ENCODE measurements around the gene ZNF530.

ZNF530 gene

GRCh38 chr19:57599761-57600383, at the start of gene ZNF530:
Gene ZNF530, plus strand, starts transcription at chr19:57599885. Its CDS starts 4,461 bp downstream, at chr19:57604346.
- DNase-seq, result peak; percentile 93

GRCh38 chr19:57552432-57552831, 47.3 kb upstream of the ZNF530 start:
- no peak for DNase-seq

GRCh38 chr19:57557659-57558058, 42.0 kb upstream of the ZNF530 start:
- no peak for DNase-seq

- DNase-seq, result peak; percentile 31
Measured at GRCh38 chr19:57558525-57558924, 41.2 kb upstream of the ZNF530 start.

DNA sequence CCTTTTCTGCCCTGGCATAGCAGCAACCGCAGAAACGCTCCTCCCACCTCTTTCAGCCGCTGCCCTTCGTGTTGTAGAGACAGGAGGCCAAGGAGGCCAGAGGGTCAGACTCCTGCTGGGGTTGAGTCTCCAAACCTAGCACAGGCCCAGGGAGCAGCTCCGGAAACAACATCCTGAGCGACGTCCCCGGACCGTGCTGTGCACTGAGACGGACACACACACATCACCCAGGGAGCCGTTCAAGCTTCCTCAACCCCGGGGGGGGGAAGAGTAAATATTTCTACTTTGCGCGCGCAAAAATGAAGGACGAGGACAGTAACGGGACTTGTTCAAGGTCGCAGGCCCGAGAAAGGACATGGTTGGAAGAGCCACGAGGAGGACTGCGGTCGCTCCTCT, 40.7 kb upstream of the ZNF530 start:
- DNase-seq, result peak; percentile 48

GRCh38 chr19:57559404-57560025, 40.2 kb upstream of the ZNF530 start, which contains the start of gene ZNF550:
Gene ZNF550, minus strand, starts transcription at chr19:57559863. Its CDS starts 181 bp downstream, at chr19:57559682.
- DNase-seq, result peak; percentile 88

GRCh38 chr19:57560049-57560491, 39.6 kb upstream of the ZNF530 start:
- peak; percentile 94 for DNase-seq

DNA sequence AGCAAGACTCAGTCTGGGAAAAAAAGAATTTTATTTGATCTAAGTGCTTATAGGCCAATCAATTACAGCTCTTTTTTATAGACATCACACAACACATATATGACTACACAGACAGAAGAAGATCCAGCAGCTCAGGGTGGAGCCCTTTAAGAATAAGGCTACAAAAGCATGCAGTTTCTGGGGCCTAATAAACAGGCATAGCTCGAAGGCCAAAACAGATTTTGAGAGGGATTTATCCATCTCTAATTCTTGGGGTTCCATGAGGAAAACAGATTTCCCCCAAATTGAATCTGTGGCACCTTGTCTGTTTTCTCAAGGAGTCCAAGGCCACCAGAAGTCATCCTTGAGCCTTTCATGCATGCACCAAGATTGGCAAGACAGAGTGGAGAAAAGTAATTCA, 36.1 kb upstream of the ZNF530 start:
- no peak for DNase-seq

DNA sequence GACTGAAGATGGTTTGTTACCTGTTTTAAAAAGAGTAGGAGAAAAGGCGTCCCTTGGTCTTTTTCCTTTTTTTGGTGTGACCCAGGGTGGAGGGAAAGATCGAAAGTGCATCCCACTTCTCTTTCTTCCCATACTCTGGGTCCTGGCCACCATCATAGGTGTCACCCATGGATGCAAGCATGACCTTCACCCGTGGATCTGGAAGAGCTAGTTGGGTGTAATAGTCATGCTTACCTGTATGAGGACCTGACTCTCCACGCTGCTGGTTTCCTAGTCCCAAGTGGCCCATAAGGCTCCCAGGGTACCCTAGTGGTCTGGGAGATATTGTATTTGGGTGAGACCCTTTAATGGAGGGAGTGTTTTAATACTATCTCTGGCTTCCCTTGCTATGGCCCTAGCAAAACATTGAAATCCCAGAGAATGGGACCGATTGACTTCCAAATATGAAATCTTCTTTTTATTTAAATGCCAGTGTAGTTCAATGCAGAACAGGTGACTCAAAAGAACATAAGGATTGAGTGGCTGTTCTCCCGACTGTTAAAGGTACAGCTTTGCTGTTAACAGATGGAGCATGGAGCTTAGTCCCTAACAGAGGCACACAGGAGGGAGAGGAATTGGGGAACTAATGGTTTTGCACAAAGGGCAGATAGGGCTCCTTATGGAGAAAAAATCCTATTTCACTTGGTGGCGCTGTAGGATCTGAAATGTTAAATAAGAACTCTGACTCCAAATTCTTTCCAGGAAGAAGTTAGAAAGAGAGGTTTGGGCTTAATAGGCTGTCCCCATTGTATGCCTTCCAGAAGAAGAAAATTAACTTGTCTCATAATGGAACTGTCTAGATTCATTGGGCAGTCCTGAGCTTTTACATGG, 33.1 kb upstream of the ZNF530 start:
- no peak for DNase-seq

- no peak for DNase-seq
Measured at GRCh38 chr19:57570707-57571106, 29.0 kb upstream of the ZNF530 start.

DNA sequence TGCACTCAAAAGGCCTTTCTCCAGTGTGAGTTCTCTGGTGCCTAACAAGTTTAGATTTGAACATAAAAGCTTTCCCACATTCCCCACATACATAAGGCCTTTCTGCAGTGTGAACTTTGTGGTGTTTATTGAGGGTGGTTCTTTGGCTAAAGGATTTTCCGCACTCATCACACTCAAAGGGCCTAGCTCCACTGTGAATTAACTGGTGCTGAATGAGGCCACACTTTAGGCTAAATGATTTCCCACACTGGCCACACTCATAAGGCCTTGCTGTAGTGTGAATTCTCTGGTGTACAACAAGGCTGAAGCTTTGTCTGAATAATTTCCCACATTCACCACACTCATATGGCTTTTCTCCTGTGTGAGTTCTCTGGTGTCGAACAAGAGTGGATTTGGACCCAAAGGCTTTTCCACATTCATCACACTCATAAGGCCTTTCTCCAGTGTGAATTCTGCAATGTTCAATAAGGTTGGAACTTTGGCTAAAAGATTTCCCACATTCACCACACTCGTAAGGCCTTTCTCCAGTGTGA, 27.2 kb upstream of the ZNF530 start:
- no peak for DNase-seq

DNA sequence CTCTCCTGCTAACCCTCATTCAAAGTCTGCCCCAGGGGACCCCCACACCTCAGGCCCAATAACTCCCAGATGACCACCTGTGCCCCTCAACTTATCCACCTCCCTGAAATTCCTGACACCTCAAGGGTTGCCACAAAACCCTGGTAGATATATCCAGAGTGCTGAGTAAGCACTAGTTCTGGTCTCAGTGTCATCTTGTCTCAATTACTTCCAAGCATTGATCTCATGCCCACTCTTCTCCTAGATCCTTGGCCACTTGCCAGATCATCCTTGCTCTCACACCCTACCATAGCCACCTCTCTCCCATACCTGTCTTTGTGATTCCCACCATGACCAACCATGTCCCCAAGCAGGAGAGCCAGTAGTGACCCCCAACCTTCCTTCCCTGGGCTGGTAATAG, 23.0 kb upstream of the ZNF530 start:
- DNase-seq, result no peak

GRCh38 chr19:57578487-57579205, 21.0 kb upstream of the ZNF530 start, which contains the start of gene ZNF416:
Gene ZNF416, minus strand, starts transcription at chr19:57578911. Its CDS starts 207 bp downstream, at chr19:57578704.
- DNase-seq, result peak; percentile 99

GRCh38 chr19:57583104-57583520, 16.6 kb upstream of the ZNF530 start:
- DNase-seq, result no peak

DNA sequence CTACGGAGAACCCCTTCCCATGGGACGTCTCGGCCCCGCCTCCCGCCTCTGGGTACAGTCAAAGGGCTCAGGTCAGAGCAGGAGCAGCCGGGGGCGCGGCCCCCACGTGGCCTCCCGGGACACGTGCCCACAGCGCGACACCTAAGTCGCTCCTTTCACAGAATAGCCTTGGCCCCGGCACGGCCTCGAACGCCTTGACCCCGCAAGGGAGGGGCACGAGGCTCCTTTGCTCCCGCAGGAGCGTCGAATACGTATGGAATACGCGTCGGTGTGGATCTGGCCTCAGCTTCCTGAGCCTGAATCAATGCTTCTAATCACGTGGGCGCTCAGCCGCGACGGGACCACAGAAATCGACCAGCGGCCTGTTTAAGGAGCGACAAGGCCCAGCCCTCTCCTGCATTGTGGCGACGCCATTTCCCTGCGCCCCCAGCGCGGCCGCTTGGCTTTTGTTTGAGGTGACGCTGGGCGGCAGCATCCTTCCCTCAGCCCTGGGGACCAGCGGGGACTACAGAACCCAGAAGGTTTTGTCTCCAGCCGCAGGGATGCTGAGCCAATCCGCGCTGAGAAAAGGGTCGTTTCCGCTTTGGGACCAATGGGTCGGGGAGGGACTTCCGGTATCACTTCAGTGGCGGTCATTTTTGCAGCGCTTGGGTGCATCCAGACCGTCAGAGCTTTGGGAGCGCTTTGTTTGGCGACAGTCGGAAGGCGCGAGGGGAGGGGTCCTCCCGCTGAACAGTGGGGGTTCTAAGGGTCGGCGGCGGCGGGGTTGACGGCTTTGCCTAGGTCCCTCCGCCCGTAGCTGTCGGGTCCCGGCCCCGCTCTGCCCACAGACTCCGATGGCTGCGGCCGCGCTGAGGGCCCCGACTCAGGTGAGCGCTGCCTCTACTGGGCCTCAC, 15.9 kb upstream of the ZNF530 start, which contains the start of gene ZIK1:
Gene ZIK1, plus strand, starts transcription at position 625 of the 896 bp plus-strand sequence. Its CDS starts 212 bp downstream, at position 837.
- peak; percentile 93 for DNase-seq

- peak; percentile 85 for DNase-seq
Measured at GRCh38 chr19:57587529-57587928, 12.2 kb upstream of the ZNF530 start.

DNA sequence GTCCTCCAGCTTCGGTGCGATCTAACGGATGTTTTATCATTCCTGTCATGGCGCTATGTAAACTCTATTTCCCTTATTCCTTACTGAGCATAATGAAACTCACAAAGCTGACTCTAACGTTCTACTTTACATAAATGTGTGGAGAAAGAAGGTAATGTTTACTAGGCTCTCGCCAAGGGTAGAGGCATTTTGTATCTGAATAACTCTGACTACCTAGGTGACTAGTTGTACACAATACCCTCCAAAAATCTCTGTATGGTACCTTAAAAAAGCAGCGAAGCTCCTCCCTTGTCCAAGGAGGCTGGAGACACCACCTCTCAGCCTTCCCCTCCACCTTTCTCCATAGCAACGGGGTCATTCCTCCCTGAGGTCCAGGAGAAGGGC, 316 bp upstream of the ZNF530 start:
- no peak for DNase-seq

- DNase-seq, result no peak
Measured at GRCh38 chr19:57606931-57607330, 7.2 kb downstream of the ZNF530 start.

DNA sequence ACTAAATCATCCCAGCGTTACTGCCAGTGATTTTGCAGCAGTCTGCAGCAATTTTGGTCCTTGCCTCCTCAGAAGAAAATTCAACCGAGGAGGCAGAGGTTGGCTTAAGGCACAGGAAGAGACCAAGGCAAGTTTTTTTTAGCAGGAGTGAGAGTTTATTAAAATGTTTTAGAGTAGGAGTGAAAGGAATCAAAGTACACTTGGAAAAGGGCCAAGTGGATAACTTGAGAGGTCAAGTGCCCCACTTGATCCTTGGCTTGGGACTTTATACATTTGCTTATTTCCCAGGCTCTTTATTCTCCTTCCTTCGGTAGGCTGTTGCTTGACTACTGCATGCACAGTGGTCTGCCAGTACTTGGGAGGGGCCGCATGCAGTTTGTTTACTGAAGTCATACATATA, 11.4 kb downstream of the ZNF530 start:
- DNase-seq, result no peak

DNA sequence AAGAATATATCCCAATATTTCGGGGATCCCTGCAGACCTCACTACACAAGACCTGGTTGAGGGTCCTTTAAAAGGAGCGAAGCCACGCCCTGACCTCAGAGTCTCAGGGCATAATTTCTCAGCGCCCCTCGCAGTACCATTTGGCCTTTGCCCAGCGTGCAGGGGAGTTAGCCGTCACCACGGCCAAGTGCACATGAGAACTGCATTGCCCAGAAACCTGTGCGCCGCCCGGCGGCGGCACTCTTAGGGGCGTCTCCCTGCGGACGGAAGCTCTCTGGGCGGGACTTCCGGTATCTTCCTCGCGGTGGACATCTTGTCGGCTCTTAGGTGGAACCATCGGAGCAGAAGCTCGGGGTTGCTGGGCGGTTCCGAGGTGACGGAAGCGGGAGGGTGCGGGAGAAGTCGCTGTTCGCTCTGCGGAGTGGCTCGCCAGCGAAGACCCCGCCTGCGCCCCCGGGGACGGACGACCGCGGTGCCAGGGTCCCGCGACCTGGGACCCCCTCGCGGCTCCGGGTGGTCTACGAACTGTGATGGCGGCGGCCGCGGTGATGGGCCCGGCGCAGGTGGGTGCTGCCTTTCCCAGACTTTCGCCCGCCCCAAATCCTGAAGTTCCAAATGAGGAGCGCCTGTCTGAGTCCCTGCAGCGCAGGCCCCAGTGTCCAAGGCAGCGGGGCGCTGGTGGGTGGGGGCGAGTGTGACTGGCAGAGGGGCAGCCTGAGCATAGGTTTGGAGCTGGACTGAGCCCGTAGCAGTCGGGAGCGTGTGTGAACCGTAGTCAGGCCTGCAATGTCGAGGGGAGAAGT, 14.5 kb downstream of the ZNF530 start, which contains the start of gene ZNF134:
Gene ZNF134, plus strand, starts transcription at position 302 of the 803 bp plus-strand sequence. CDS start 5,227 bp downstream, outside the sequence.
- peak; percentile 90 for DNase-seq

Data from EL (cell line).